ENCODE data around the gene SYT8. TPM values are rescaled to one million over a fixed set of nuclear protein-coding genes. Genes with fewer than 3 reads are reported as not detected.

SYT8 gene
- total and polyA plus RNA-seq, 2 donors (not counting 1 experiment from before 2014, with no cell fraction given), result not detected

DNA sequence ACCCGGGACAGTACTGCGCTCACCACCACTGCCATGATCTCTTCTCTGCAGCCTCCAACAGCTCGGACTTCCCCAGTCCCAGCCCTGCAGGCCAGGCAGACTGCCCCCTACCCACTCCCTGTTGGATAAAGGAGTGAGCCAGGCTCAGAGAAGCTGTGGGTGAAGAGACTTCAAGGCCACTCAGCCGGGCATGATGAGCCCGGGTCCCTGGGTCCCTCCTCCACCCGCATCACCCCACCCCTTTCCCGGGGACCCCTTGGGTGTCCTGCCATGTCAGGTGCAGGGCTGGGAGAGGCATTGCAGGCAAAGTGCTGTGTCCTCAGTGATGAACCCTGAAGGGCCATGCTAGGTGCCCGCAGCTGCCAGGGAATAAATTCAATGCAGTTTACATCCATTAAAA lies 32.6 kb downstream of the SYT8 start:
- TF ChIP-seq, protein P1, sequence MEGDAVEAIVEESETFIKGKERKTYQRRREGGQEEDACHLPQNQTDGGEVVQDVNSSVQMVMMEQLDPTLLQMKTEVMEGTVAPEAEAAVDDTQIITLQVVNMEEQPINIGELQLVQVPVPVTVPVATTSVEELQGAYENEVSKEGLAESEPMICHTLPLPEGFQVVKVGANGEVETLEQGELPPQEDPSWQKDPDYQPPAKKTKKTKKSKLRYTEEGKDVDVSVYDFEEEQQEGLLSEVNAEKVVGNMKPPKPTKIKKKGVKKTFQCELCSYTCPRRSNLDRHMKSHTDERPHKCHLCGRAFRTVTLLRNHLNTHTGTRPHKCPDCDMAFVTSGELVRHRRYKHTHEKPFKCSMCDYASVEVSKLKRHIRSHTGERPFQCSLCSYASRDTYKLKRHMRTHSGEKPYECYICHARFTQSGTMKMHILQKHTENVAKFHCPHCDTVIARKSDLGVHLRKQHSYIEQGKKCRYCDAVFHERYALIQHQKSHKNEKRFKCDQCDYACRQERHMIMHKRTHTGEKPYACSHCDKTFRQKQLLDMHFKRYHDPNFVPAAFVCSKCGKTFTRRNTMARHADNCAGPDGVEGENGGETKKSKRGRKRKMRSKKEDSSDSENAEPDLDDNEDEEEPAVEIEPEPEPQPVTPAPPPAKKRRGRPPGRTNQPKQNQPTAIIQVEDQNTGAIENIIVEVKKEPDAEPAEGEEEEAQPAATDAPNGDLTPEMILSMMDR (IDR thresholded peaks at IDR 0.05), result no peak
- Histone ChIP-seq H3K36me3 (replicated peaks in 1 of 2; ENCODE audit: control extremely low read depth in 1 of 2, control insufficient read depth in 1 of 2, extremely low read depth in 1 of 2, insufficient read depth in 2 of 2, low read length in 1 of 2) (peaks cover 0 to 46% of the 10 kb centered on the region in 2 experiments), H4K20me1 (ENCODE audit: control insufficient read depth, insufficient read depth, low read length, poor library complexity, severe bottlenecking) (peaks cover 100% of the 10 kb centered on the region), H3K4me2 (replicated peaks; ENCODE audit: low read depth, low read length, poor library complexity, severe bottlenecking) (peak overlapping the region; percentile 15), H3K9ac (ENCODE audit: low read length) (no peak overlapping the region), H2AFZ (ENCODE audit: insufficient read depth, low read depth, low read length, poor library complexity, severe bottlenecking) (no peak overlapping the region), H3K4me3 (ENCODE audit: control extremely low read depth in 1 of 5, extremely low read depth in 1 of 5, insufficient read depth in 1 of 5, low read depth in 2 of 5, low read length in 4 of 5) (no peak overlapping the region), H3K27me3 (replicated peaks in 1 of 4; ENCODE audit: control extremely low read depth in 1 of 4, control insufficient read depth in 3 of 4, insufficient read depth in 4 of 4, low read length in 3 of 4) (no peaks in the 10 kb centered on the region), H3K79me2 (ENCODE audit: control insufficient read depth, insufficient read depth, low read length) (peaks cover 100% of the 10 kb centered on the region), H3K4me1 (ENCODE audit: control insufficient read depth in 2 of 2, insufficient read depth in 2 of 2, low read length in 2 of 2) (peaks cover 31 to 80% of the 10 kb centered on the region in 2 donors), H3K27ac (ENCODE audit: low read length in 2 of 2) (no peak overlapping the region), H3K9me3 (ENCODE audit: control extremely low read depth in 1 of 3, control insufficient read depth in 2 of 3, insufficient read depth in 1 of 3, low read length in 2 of 3) (no peaks in the 10 kb centered on the region)
- CTCF ChIA-PET, result no interaction called here
- ATAC-seq (ENCODE audit: low read depth) (no peak), DNase-seq (no peak)
- intact Hi-C loops (cut with micrococcal nuclease), result no loop called here
- 88% methylated on average over 6 of the region's 8 CpGs for WGBS (ENCODE audit: insufficient coverage)
- Mint-ChIP-seq H3K4me1 (peaks cover 60% of the 10 kb centered on the region), H3K27ac (peak overlapping the region; percentile 26), H3K27me3 (no peaks in the 10 kb centered on the region), H3K9me3 (ENCODE audit: insufficient read depth) (no peaks in the 10 kb centered on the region), H3K4me3 (no peak overlapping the region)
- POLR2A ChIA-PET, result interaction anchor here (2.1 kb wide), 1 partner anchor 14 kb away, joined by 5 read pairs; the partner anchor contains the start of gene LSP1

DNA sequence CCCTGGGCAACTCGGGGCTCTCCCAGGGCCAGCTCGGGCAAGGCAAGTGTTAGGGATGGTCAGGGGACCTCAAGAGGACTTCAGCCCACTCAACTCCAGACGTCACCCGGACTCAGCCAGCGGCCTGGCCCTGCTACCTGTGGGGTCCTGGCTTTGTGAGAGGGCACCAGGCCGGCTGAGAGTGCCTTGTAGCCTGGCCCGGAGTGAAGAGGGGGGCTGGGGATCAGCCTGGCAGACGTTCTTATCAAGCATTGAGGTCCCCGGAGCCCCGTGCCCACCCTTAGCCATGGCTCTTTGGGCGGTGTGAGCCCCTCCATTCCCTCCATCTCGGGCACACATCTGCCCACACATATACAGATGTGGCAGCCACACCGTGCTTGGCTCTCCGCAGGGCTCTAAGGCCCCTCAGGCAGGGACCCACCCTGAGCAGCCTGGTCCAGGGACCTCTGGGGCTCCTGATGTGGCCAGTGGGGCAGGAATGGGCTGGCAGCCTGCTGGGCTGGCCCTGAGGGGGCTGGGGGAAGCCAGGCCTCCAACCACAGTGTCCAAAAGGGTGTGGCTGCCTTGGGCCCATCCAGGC lies 33.4 kb downstream of the SYT8 start:
- intact Hi-C loops (cut with micrococcal nuclease), result no loop called here
- H3K4me3 Mint-ChIP-seq, result peak overlapping the region; percentile 19
- Histone ChIP-seq H3K36me3 (replicated peaks in 1 of 2; ENCODE audit: control extremely low read depth in 1 of 2, control insufficient read depth in 1 of 2, extremely low read depth in 1 of 2, insufficient read depth in 2 of 2, low read length in 1 of 2) (peaks cover 0 to 39% of the 10 kb centered on the region in 2 experiments), H2AFZ (ENCODE audit: insufficient read depth, low read depth, low read length, poor library complexity, severe bottlenecking) (no peak overlapping the region), H3K9ac (ENCODE audit: low read length) (no peak overlapping the region), H3K9me3 (ENCODE audit: control extremely low read depth in 1 of 3, control insufficient read depth in 2 of 3, insufficient read depth in 1 of 3, low read length in 2 of 3) (no peaks in the 10 kb centered on the region), H3K4me2 (replicated peaks; ENCODE audit: low read depth, low read length, poor library complexity, severe bottlenecking) (peak overlapping the region; percentile 43), H3K4me3 (ENCODE audit: control extremely low read depth in 1 of 5, extremely low read depth in 1 of 5, insufficient read depth in 1 of 5, low read depth in 2 of 5, low read length in 4 of 5) (no peak overlapping the region), H3K4me1 (ENCODE audit: control insufficient read depth in 2 of 2, insufficient read depth in 2 of 2, low read length in 2 of 2) (peaks cover 35 to 80% of the 10 kb centered on the region in 2 donors), H4K20me1 (ENCODE audit: control insufficient read depth, insufficient read depth, low read length, poor library complexity, severe bottlenecking) (peaks cover 100% of the 10 kb centered on the region), H3K27me3 (replicated peaks in 1 of 4; ENCODE audit: control extremely low read depth in 1 of 4, control insufficient read depth in 3 of 4, insufficient read depth in 4 of 4, low read length in 3 of 4) (no peaks in the 10 kb centered on the region), H3K79me2 (ENCODE audit: control insufficient read depth, insufficient read depth, low read length) (peaks cover 100% of the 10 kb centered on the region), H3K27ac (ENCODE audit: low read length in 2 of 2) (peak overlapping the region in 1 of 2 donors; percentile 54)
- POLR2A ChIA-PET, result interaction anchor here (2.1 kb wide), 1 partner anchor 15 kb away, joined by 5 read pairs; the partner anchor contains the start of gene LSP1
- no peak overlapping the region for H3K27ac Mint-ChIP-seq
- DNase-seq, result no peak
- CTCF ChIA-PET, result no interaction called here
- no peaks in the 10 kb centered on the region for H3K27me3 Mint-ChIP-seq
- ATAC-seq (ENCODE audit: low read depth), result no peak
- H3K4me1 Mint-ChIP-seq, result peaks cover 66% of the 10 kb centered on the region
- TF ChIP-seq EZH2 (IDR thresholded peaks at IDR 0.05; ENCODE audit: borderline replicate concordance, insufficient read depth, low read depth, low read length, poor library complexity, severe bottlenecking), result no peak
- TF ChIP-seq, protein P1 (IDR thresholded peaks at IDR 0.05), result no peak
- no peaks in the 10 kb centered on the region for H3K9me3 Mint-ChIP-seq (ENCODE audit: insufficient read depth)
- WGBS (ENCODE audit: insufficient coverage), result 94% methylated on average over 12 of the region's 14 CpGs

All from B cell (primary cell).